HG02642 (cell line): ENCODE results near the gene PIK3R3.
A peak's percentile ranks its signal among the peaks of the same experiment; 100 is the strongest.

Experiments
- ATAC-seq: cut with Tn5 transposase; IDR thresholded peaks from one replicate; pipeline ENCODE4 v1.9.1; 2021; ENCODE audit warnings: mild to moderate bottlenecking; ENCODE audit not compliant: unreplicated experiment, poor library complexity

PIK3R3 gene

DNA sequence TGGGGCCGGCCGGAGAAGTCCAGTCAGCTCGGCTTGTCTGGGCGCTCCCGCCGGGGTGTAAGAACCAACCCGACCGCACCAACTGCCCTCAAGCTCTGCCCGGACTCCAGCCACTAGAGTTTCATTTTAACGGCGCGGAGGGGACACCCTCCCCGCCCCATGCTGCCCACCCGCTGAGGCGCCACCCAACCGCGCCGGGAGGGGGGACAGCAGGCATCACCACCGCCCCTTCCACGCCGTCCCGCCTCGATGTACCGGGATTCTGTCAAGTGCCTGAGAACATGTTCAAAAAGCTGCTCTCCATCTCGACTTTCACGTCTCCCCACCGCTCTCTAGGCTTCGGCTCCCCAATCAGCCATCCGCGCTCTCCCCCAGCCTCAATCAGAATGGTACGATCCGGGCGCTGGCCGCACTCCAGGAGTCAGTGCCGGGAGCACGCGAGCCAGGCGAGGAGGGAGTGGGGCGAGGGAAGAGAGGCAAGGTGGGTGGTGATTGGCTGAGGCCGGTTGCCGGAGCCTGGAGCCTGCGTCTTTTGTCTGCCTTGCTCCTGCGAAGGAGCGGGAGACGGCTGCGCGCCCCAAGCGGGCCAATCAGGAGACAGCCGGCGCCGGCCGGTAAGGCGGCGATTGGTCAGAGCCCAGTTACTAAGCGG, at the start of gene PIK3R3:
TSS of gene PIK3R3 (minus strand) at position 101 of the 652 bp plus-strand sequence. CDS start 677 bp downstream, outside the sequence.
- peak; percentile 90 for ATAC-seq

DNA sequence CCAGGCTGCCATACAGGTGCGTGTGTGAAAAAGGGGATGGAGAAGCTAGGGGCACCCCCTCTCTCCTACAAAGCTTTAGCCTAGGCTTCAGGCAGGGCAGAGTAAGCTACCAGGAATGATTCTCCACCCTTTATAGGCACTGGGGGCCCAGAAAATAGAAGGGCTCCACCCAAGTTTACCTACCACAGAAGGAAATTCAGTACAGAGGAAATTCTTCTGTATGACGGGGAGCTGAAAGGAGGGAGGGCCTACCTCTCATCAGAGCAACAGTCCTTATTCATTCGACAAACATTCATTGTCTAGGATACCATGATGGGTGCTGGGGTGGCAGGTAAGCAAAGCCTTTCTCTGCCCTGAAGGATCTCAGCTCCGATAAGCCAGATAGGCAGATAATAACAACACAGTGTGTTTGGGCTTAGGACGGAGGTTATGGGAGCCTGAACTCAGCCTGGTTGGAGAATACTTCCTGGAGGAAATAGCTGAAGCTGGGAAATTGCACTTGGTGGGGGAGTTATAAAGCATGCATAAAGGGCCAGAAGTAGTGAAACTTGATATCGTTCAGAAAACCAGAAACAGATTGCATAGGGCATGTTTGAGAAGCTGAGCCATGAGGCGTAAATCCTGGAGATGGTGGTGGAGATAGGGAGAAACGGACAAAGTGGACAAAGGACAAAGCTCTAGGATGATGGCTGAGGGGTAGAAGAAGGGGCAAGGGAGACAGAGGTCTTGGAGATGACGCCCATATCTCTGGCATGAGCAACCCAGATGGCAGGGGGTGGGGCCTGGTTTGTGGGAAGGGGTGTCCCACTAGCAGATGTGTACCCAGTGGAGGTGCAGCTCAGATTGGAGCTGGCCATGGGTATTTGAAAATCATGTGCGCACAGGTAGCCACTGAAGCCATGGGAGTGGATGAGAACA, 49.2 kb upstream of the PIK3R3 start:
- no peak for ATAC-seq

DNA sequence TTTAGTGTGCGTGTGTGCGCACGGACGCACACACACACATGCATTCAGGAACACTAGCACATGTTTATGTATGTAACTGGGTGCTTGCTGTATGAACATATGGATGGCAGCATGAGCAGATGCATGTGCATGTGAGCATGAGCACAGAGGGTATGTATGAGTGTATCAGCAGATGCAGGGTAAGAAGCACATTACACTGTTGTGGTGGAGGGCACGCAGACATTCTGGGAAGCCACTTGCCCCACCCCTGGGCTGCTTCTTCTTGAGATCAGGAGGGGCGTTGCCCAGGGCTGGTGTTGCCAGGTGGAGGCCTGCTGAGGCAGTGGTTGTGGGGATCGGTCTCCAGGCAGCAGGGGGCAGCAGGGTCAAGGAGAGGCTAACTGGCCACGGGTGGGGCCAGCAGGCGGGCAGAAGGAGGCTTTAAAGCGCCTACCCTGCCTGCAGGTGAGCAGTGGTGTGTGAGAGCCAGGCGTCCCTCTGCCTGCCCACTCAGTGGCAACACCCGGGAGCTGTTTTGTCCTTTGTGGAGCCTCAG, 47.7 kb upstream of the PIK3R3 start:
- no peak for ATAC-seq

DNA sequence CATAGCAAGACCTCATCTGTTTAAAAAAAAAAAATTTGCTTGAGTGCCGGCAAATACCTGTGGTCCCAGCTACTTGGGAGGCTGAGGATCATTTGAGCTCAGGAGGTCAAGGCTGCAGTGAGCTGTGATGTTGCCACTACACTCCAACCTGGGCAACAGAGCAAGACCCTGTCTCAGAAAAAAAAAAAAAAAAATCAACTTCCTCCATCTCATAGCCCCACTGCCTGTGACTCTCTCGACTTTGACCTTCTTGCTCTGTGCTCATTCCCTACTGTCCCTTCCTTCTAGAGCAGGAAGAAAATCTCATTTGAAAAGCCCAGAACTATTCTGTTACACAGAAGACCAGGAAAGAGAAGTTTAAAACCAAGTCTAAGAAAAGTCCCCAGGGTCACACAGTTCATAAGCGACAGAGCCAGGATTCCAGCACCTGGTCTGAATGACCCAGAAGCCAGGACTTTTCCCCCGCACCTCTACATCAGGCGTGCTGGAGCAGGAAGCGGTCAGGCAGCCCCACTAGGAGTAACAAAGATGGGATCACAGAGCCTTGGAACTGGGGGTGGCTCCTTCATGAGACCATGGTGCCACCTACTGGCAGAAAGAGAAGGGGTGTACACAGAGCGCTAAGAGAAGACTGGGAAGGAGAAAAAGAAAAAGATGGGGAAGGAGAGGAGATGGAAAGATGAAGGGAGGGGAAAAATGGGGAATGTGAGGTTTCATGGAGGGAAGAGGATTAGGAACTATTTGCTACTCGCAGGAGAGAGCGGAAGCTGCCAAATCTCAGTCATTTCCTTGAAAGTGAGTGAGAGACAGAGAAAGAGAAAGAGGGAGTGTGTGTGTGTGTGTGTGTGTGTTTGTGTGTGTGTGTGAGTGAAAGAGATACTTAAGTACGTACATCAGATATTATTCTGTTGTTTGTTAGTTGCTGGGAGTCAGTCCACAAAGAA, 47.0 kb upstream of the PIK3R3 start:
- no peak for ATAC-seq

DNA sequence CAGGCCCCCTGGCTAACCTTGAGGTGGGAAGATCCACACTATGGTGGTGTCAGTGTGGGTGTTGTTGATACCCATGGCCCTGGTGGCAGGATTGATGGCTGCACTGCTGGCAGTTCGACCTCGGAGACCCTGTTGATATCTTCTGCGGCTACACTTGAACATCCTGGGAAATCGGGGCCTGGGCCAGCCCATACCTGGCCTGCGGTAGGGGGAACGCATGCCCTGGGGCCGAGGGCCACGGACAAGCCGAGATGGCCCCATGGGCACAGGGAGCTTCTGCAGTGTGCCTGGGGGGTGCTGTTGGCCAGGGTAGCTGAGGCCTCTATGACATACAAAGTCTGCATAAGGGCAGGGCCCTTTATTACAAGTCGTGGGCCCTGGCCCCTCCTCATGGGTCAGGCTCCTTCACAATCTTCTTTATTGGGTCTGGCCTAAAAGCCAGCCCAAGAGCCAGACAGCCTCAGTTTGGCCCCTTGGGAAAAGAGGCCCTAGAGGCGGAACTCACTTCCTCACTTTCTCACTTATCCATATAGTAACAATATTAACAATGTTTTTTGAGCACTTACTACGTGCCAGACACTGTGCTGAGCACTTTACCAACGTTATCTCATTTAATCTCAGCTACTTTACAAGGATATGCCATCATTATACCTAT, 43.9 kb upstream of the PIK3R3 start, which contains the start of gene P3R3URF:
TSS of gene P3R3URF (minus strand) at position 278 of the 655 bp plus-strand sequence. CDS start at position 261, 17 bp downstream.
- no peak for ATAC-seq

DNA sequence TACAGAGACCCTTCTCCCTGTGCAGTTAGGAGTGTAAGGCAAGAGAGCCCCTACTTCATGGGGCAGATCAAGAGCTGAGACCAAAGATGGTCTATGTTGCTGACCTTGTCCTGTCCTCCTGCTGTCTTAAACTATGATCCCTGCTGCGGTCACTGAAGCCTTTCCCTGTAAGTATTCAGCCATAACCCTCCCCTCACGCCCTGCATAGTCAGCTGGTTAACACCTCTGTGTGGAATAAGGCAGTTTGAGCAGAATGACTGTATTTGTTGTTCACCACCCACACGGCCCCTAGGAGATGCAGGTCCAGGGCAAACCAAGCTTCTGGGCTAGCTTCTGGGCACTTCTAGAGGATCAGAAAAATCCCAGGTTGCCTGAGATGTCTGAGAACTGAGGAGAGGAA, 42.8 kb upstream of the PIK3R3 start:
- no peak for ATAC-seq

DNA sequence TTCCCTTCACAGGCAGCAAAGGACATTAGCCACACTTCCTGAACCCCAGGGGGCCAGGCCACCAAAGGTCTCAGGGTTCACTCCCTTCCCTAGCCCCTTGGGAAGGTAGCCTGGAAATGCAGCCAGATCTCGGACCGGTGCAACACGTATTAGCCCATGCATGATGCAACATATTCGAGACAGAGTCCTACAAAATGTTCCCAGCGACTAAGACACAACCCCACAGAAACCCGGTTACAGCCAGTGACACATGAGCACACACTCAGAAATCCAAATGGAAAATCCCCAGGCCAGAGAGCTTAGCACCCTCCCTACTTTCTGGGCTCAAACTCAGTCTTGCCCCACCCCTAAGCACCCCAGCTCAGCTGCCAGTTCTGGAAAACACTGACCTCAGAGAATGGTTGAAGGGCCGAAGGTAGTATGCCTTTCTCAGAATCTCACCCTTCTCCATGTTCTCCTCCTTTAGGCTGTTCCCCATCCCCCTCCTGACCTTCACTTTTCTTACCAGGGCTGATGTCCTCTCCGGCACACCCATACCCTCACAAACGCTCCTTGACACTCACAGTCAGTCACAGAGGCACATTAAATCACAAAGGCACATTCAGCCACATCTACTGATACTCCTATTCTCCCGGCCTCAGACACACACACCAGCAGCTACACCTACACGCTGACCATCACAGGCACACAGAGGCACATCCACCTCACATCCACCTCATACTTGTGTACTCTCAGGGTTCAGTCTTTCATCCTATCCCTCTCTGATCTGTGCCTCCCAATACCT, 42.2 kb upstream of the PIK3R3 start, which contains the start of gene TSPAN1:
TSS of gene TSPAN1 (plus strand) at position 640 of the 784 bp plus-strand sequence. CDS start 6,021 bp downstream, outside the sequence.
- ATAC-seq: no peak

DNA sequence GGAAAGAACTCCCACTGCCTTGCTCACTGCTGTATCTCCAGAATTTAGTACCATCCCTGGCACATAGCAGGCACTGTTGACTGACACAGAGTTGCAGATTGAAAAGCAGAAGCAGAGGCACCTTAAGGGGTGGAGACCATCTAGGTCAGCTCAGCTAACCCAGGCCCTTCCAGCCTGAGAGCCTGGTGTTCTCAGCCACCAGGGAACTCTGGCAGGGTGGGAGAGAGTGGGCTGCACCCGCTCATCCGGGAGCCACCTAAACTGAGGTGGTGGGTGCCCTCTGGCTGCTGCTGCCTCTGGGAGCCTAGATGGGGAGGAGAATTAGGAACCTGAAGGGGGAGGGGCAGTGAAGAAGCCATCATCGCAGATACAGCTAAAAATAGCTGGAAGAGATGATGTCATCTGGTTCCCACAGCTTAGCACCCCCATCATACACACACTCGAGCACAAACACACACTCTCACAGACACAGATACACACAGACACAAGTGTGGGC, 41.0 kb upstream of the PIK3R3 start:
- ATAC-seq: no peak

DNA sequence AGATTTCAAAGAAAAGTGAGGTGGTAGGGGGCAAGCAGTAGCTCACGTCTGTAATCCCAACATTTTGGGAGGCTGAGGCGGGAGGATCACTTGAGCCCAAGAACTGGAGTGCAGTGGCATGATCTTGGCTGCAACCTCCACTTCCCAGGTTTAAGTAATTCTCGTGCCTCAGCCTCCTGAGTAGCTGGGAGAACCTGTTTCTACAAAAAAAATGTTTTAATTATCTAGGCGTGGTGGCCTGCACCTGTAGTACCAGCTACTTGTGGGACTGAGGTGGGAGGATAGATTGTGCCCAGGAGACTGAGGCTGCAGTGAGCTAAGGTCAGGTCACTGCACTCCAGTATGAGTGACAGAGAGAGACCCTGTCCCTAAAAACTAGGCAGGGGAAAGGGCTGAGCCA, 39.9 kb upstream of the PIK3R3 start:
- no peak for ATAC-seq

DNA sequence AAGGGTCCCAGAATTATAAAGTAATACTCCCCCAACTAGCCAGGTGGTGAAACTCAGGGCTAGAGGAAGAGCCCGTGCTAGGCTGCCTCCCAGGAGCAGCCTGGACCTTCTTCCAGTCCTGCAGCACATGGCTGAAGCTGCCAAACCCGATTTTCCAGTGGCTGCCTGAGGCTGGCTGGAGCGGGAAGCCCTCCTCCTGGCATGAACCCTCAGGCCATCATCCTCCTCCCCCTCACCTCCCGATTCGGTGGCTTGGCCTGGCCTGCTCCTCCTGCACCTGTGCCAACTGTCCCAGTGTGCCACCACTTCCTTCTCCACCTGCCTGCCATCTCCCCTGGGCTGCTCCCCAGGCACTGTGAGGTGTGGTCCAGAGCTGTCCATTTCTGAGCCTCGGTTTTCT, 39.4 kb upstream of the PIK3R3 start:
- ATAC-seq: no peak

DNA sequence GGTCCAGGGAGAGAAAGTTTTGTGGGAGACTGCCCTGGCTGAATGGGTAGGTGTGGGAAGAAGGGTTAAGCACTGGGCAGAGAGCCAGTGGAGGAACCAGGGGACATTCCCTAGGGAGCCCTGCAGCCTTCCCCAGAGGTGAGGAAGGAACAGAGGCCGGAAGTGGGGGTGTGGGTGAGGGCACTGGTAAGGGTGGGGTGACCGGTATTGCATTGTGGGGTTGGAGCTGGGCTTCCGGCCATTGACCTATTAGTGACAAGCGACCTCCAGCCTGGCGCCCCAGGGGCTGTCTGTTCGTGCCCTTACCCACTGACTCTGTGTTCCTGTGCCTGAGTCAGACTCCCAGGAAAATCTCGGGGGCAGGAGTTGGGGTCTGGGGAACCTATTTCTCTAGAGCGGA, 38.9 kb upstream of the PIK3R3 start:
- ATAC-seq: no peak

DNA sequence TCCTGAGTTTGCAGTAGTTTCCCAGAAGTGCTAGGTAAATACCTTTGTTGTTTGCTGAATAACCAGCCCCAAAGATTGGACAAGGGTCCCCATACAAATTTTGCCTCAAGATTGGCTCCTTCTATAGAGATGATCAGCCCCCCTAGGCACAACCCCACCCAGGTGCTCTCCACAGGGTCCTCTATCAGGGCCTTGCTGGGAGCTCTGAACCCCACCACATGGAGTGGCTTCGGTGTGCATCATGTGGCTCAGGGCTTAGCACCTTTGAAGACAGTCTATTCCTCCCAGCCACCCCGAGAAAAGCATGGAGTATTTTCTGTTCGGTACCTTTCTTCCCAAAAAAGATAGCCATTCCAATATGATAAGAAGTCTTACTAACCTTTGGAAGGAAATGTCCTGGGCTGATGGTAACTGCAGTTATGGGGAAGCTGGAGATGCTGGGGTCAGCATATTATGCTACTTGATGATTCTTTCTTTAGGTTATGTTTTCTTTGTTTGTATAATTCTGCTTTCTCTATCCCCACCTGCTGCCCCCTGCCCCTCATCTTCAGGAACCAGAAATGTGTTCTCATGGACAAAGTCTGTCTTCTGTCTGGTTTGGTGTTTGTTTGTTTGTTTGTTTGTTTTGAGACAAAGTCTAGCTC, 37.5 kb upstream of the PIK3R3 start:
- no peak for ATAC-seq

DNA sequence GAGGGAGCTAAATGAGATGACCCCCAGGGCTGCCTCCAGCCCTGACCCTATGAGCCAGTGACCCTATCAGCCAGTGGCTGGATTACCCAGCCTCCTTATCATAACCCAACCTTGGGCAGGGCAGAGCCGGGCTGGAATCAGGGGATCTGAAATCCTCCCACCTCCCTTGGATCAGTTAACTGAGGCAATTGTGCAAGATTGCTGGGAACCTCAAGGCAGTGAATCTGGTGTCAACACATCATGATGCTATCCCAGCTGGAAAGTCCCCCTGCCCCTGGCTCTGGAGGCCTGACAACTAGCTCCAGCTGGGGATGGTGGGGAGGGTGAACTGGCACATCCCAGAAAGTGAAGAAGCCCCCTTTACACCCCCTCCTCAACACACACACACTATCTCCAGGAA, 36.0 kb upstream of the PIK3R3 start:
- no peak for ATAC-seq

DNA sequence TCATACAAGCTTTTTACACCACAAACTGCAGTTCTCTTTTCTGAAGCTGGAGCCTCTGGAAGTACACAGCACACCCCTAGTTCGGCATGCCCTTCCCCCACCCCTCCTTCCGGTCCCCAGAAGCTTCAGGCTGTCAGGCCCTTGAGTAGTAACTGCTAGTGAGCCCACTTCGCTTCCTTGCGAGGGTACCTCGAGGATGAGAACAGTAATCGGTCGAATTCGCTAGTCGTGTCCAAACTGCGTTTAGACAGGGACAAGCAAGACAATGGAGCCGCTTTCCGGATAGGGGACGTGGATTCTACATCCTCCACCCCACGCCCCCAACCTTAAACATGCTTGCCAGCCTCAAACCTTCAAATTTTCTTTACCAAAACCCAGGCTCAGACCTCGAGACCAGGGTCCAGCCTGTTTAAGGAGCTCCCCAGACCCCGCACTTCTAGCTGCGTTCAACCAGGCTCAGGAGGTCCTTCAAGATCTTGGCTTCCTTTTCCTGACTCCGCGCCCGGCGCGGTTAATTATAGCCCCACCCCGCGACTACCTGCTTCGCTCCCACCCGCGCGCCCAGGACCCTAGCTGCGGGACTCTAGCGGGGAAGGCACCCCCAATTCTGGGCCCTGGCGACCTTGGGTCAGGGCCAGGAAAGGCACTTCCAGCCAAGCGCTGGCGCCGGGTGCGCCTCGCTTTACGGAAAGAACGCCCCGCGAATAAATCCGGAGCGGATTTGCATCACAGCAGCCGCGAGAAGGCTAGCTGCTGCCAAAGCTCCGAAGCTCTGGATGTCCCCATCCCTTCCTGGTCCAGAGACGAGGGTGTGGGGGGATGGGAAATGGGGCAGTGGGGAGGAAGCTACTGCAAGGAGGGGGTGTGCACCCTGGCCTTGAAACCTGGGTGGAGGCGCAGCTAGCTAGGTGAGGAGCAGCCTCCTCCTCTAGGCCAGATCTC, 34.4 kb upstream of the PIK3R3 start:
- peak; percentile 49 for ATAC-seq

DNA sequence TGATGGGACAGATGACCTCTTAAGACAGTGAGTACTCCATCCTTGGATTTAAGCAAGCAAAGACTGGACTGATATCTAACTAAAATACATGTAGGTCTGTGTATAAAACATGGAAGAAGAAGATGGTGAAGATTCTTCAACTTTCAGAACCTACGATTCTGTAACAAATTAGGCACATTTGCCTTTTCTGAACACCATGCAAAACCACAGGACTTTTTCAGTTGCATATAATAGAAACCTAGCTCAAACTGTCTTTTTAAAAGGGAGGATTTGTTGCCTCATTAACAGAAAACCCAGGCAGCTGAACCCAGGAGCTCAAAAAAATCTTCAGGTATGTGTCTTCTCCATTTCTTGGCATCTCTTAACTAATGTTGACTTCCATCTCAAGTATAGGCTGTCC, 27.8 kb upstream of the PIK3R3 start:
- ATAC-seq: no peak

DNA sequence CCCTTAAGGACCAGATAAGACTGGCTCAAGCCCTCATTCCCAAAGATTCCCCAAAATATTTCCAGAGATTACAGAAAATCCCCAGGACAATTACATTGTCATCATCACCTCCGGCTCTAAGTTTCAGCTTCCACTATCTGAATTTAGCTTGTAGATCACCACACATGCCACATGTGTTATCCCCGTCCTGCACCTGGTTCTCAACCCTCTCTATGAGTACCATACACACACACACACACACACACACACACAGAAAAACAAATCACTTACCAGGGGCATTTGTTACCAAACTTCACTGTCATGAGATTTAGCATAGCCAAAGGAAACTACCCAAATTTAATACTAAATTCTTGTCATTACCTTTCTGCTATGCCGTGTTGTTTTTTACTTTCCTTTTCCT, 27.1 kb upstream of the PIK3R3 start:
- ATAC-seq: no peak
